HG03039 (cell line): ENCODE results near the gene RGPD5.
"Not testable (repeated sequence)": the region's sequence is repeated elsewhere in the genome, so short reads cannot be mapped to it uniquely, and the experiment has no call there.

Experiments used
- ATAC-seq: cut with Tn5 transposase; IDR thresholded peaks from one replicate; pipeline ENCODE4 v1.9.1; 2021; ENCODE audit warnings: mild to moderate bottlenecking, moderate library complexity; ENCODE audit not compliant: unreplicated experiment

Gene RGPD5

GRCh38 chr2:109794074-109794737 is at the start of gene RGPD5:
Gene RGPD5, plus strand, starts transcription at chr2:109794305. Its CDS starts 161 bp downstream, at chr2:109794466.
- ATAC-seq = peak; percentile 97

- not testable (repeated sequence) for ATAC-seq
Observed at GRCh38 chr2:109751572-109751971, 42.5 kb upstream of the RGPD5 start.

- ATAC-seq = not testable (repeated sequence)
Observed at GRCh38 chr2:109757163-109757824, 36.8 kb upstream of the RGPD5 start.

- not testable (repeated sequence) for ATAC-seq
Observed at GRCh38 chr2:109760265-109761042, 33.7 kb upstream of the RGPD5 start.

- ATAC-seq = not testable (repeated sequence)
Observed at GRCh38 chr2:109761043-109761454, 33.1 kb upstream of the RGPD5 start.

GRCh38 chr2:109761976-109762375 is 32.1 kb upstream of the RGPD5 start:
- not testable (repeated sequence) for ATAC-seq

GRCh38 chr2:109766074-109766473 is 28.0 kb upstream of the RGPD5 start:
- not testable (repeated sequence) for ATAC-seq

- not testable (repeated sequence) for ATAC-seq
Observed at GRCh38 chr2:109766886-109767578, 27.1 kb upstream of the RGPD5 start.

- not testable (repeated sequence) for ATAC-seq
Observed at GRCh38 chr2:109768934-109769333, 25.2 kb upstream of the RGPD5 start.

- not testable (repeated sequence) for ATAC-seq
Observed at GRCh38 chr2:109779118-109779517, 15.0 kb upstream of the RGPD5 start.

- ATAC-seq = not testable (repeated sequence)
Observed at GRCh38 chr2:109781147-109781816, 12.8 kb upstream of the RGPD5 start.

- not testable (repeated sequence) for ATAC-seq
Observed at GRCh38 chr2:109782446-109782993, 11.6 kb upstream of the RGPD5 start.

- ATAC-seq = not testable (repeated sequence)
Observed at GRCh38 chr2:109791530-109792279, 2.4 kb upstream of the RGPD5 start.

- ATAC-seq = not testable (repeated sequence)
Observed at GRCh38 chr2:109792659-109793058, 1.4 kb upstream of the RGPD5 start.

GRCh38 chr2:109871129-109871751 is 77.1 kb downstream of the RGPD5 start:
- peak; percentile 70 for ATAC-seq

GRCh38 chr2:109876625-109877024 is 82.5 kb downstream of the RGPD5 start:
- ATAC-seq = not testable (repeated sequence)

GRCh38 chr2:109882112-109882511 is 88.0 kb downstream of the RGPD5 start:
- ATAC-seq = not testable (repeated sequence)

- ATAC-seq = not testable (repeated sequence)
Observed at GRCh38 chr2:109888414-109888813, 94.3 kb downstream of the RGPD5 start.

GRCh38 chr2:109889909-109890308 is 95.8 kb downstream of the RGPD5 start:
- ATAC-seq = not testable (repeated sequence)
